ENCODE results near the gene MS4A6A. TPM values are rescaled to one million over a fixed set of nuclear protein-coding genes. Genes with fewer than 3 reads are reported as not detected.

Gene MS4A6A, protein sequence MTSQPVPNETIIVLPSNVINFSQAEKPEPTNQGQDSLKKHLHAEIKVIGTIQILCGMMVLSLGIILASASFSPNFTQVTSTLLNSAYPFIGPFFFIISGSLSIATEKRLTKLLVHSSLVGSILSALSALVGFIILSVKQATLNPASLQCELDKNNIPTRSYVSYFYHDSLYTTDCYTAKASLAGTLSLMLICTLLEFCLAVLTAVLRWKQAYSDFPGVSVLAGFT
- total RNA-seq (2014; rRNA removed; shearing (Covaris generic)) = not detected in 2 replicates
- polyA plus RNA-seq (2016; fragmentation: Nextera tagmentation; extraction: Ambion mirVana) = not detected in 2 replicates

DNA sequence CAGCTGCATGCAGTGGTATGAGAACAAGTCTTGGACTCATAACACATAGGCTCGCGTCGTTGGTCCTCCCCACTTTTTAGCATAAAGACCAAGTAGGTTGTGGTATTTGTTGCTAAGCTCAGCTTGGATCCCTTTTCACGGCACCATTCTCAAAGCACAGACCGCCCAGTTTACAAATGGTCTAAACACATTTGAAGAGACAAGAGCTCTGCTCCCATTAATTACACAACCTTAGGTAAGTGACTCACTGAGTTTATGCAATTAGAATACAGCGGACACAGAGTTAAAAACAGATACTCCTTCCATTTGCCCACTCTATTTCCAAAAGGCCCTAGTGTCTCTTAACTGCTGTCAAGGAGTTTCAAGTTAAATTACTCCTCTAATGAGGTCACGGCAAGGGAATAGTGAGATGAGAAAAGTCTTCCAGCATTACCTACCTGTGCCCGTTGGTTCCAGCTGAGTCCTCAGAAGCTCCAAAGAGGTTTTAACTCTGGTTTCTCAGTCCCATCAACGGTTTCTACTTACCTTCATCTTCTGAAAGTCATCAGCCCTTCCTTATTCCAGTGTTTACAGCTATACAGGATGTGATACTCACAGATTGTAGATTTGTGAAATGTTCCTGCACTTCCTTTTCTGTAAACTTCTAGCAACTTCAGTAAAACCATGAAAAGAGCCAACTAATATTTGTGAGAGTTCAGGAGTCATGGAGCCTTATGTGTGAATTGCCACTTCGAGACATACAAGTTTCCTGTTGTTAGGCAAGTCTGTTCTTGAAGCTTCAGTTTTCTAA lies at the start of gene MS4A6A:
Gene MS4A6A, minus strand, starts transcription at position 543 of the 790 bp plus-strand sequence. CDS start 1,356 bp downstream, outside the sequence.
- in situ Hi-C loops (cut with MboI) = no loop called here
- Histone ChIP-seq H3K9me2 (ENCODE audit: insufficient read depth) (no peaks in the 10 kb centered on the region), H2AFZ (no peak within 1 kb of the TSS), H3F3A (ENCODE audit: insufficient read depth) (no peaks in the 10 kb centered on the region), H3K9ac (no peak within 1 kb of the TSS), H3K79me2 (ENCODE audit: insufficient read depth) (no peaks in the 10 kb centered on the region), H4K20me1 (ENCODE audit: insufficient read depth) (no peaks in the 10 kb centered on the region), H3K27ac (no peak within 1 kb of the TSS), H3K4me2 (ENCODE audit: unreplicated experiment) (no peak within 1 kb of the TSS), H3K36me3 (ENCODE audit: low read depth) (no peaks in the 10 kb centered on the region), H3K4me1 (ENCODE audit: insufficient read depth) (no peaks in the 10 kb centered on the region), H3K4me3 (no peak within 1 kb of the TSS), H3K9me3 (ENCODE audit: low read depth) (no peaks in the 10 kb centered on the region), H3K27me3 (replicated peaks; ENCODE audit: insufficient read depth) (no peaks in the 10 kb centered on the region; the same call in 1 of the 2 replicates)
- no peak for TF ChIP-seq EZH2 (IDR thresholded peaks at IDR 0.05; ENCODE audit: insufficient read depth, poor library complexity, severe bottlenecking)
- no peak for TF ChIP-seq EZH2phosphoT487 (IDR thresholded peaks at IDR 0.05; ENCODE audit: insufficient read depth, low read depth)
- 33 to 41% methylated on average over 10 of the region's 10 CpGs for WGBS, 2 experiments (ENCODE audit: low coverage in 1 of 2, low lambda C conversion rate in 2 of 2, missing lambda C conversion rate in 2 of 2)
- DNase-seq = no peak

DNA sequence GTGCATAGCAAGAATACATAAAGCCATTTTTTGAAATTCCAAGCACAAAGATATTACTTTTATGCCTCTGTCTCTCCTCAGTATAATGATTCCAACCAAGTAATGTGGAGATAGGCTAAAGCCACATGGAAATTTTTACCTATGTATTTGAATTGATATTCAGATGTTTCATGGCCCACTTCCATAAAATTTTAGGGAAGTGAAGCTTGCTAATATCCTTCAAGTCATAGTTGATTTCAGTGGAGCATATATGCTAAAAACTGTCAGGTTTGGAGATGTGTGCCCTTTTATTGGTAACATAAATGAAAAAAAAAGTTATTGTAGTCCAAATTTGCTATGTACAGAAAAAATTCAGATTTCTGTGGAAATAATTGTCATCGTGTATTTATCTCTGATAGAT lies 47.8 kb upstream of the MS4A6A start:
- Histone ChIP-seq H2AFZ (no peak overlapping the region), H3K9ac (no peak overlapping the region), H3K27me3 (replicated peaks; ENCODE audit: insufficient read depth) (no peaks in the 10 kb centered on the region), H4K20me1 (ENCODE audit: insufficient read depth) (no peaks in the 10 kb centered on the region), H3K4me2 (ENCODE audit: unreplicated experiment) (no peak overlapping the region), H3F3A (ENCODE audit: insufficient read depth) (no peaks in the 10 kb centered on the region), H3K27ac (no peak overlapping the region), H3K9me2 (ENCODE audit: insufficient read depth) (no peaks in the 10 kb centered on the region), H3K36me3 (ENCODE audit: low read depth) (no peaks in the 10 kb centered on the region), H3K9me3 (ENCODE audit: low read depth) (no peaks in the 10 kb centered on the region), H3K79me2 (ENCODE audit: insufficient read depth) (no peaks in the 10 kb centered on the region), H3K4me3 (no peak overlapping the region), H3K4me1 (ENCODE audit: insufficient read depth) (no peaks in the 10 kb centered on the region)
- TF ChIP-seq EZH2phosphoT487 (IDR thresholded peaks at IDR 0.05; ENCODE audit: insufficient read depth, low read depth) = no peak
- TF ChIP-seq EZH2 (IDR thresholded peaks at IDR 0.05; ENCODE audit: insufficient read depth, poor library complexity, severe bottlenecking) = no peak
- 2 to 3% methylated on average over 1 of the region's 1 CpG for WGBS, 2 experiments (ENCODE audit: low coverage in 1 of 2, low lambda C conversion rate in 2 of 2, missing lambda C conversion rate in 2 of 2)
- DNase-seq = no peak
- in situ Hi-C loops (cut with MboI) = no loop called here

DNA sequence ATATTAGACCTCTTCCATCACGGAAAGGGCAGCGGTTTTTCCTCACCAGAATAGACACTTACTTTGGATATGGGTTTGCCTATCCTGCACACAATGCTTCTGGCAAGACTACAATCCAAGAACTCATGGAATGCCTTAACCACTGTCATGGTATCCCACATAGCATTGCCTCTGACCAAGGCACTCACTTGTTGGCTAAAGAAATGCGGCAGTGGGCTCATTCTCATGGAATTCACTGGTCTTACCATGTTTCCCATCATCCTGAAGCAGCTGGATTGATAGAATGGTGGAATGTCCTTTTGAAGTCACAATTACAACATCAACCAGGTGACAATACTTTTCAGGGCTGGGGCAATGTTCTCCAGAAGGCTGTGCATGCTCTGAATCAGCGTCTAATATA lies 39.3 kb upstream of the MS4A6A start:
- Histone ChIP-seq H3K27me3 (replicated peaks; ENCODE audit: insufficient read depth) (no peaks in the 10 kb centered on the region), H3K9me2 (ENCODE audit: insufficient read depth) (no peaks in the 10 kb centered on the region), H3K36me3 (ENCODE audit: low read depth) (no peaks in the 10 kb centered on the region), H3K9me3 (ENCODE audit: low read depth) (no peaks in the 10 kb centered on the region), H3K4me2 (ENCODE audit: unreplicated experiment) (no peak overlapping the region), H3K27ac (no peak overlapping the region), H3K4me1 (ENCODE audit: insufficient read depth) (no peaks in the 10 kb centered on the region), H3K4me3 (no peak overlapping the region), H3F3A (ENCODE audit: insufficient read depth) (no peaks in the 10 kb centered on the region), H4K20me1 (ENCODE audit: insufficient read depth) (no peaks in the 10 kb centered on the region), H3K79me2 (ENCODE audit: insufficient read depth) (no peaks in the 10 kb centered on the region), H2AFZ (no peak overlapping the region), H3K9ac (no peak overlapping the region)
- no peak for DNase-seq
- TF ChIP-seq EZH2phosphoT487 (IDR thresholded peaks at IDR 0.05; ENCODE audit: insufficient read depth, low read depth) (no peak), EZH2 (IDR thresholded peaks at IDR 0.05; ENCODE audit: insufficient read depth, poor library complexity, severe bottlenecking) (no peak)
- in situ Hi-C loops (cut with MboI) = no loop called here
- WGBS, 2 experiments (ENCODE audit: low coverage in 1 of 2, low lambda C conversion rate in 2 of 2, missing lambda C conversion rate in 2 of 2) = 8 to 10% methylated on average over 4 of the region's 4 CpGs

DNA sequence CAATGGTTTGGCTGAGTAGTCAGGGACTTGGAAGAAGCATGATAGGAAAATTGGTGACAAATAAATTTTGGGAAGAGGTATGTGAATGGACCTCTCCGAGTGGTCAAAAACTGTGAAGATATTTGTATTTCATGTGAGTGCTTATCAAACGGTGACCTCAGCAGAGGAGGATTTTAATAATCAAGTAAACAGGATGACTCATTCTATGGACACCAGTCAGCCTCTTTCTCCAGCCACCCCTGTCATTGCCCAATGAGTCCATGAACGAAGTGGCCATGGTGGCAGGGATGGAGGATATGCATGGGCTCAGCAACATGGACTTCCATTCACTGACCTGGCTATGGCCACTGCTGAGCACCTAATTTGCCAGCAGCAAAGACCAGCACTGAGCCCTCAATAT lies 38.8 kb upstream of the MS4A6A start:
- no peak overlapping the region for H3K27ac ChIP-seq
- no peak overlapping the region for H3K4me3 ChIP-seq
- no peak overlapping the region for H3K4me2 ChIP-seq (ENCODE audit: unreplicated experiment)
- no peaks in the 10 kb centered on the region for H3K27me3 ChIP-seq (replicated peaks; ENCODE audit: insufficient read depth)
- no peak for DNase-seq
- TF ChIP-seq EZH2phosphoT487 (IDR thresholded peaks at IDR 0.05; ENCODE audit: insufficient read depth, low read depth) = no peak
- TF ChIP-seq EZH2 (IDR thresholded peaks at IDR 0.05; ENCODE audit: insufficient read depth, poor library complexity, severe bottlenecking) = no peak
- no peak overlapping the region for H2AFZ ChIP-seq
- no peaks in the 10 kb centered on the region for H3K4me1 ChIP-seq (ENCODE audit: insufficient read depth)
- 8 to 9% methylated on average over 3 of the region's 3 CpGs for WGBS, 2 experiments (ENCODE audit: low coverage in 1 of 2, low lambda C conversion rate in 2 of 2, missing lambda C conversion rate in 2 of 2)
- H3K9ac ChIP-seq = no peak overlapping the region
- H3F3A ChIP-seq (ENCODE audit: insufficient read depth) = no peaks in the 10 kb centered on the region
- no peaks in the 10 kb centered on the region for H3K36me3 ChIP-seq (ENCODE audit: low read depth)
- in situ Hi-C loops (cut with MboI) = no loop called here
- H3K9me2 ChIP-seq (ENCODE audit: insufficient read depth) = no peaks in the 10 kb centered on the region
- H3K79me2 ChIP-seq (ENCODE audit: insufficient read depth) = no peaks in the 10 kb centered on the region
- no peaks in the 10 kb centered on the region for H4K20me1 ChIP-seq (ENCODE audit: insufficient read depth)
- H3K9me3 ChIP-seq (ENCODE audit: low read depth) = no peaks in the 10 kb centered on the region

Measured in GM23248 (cell line).